T-helper 9 cell (primary cell): ENCODE results near the gene LRRC9.
"Not testable (repeated sequence)": the region's sequence is repeated elsewhere in the genome, so short reads cannot be mapped to it uniquely, and the experiment has no call there.

ENCODE experiments used
- DNase-seq: peaks from one replicate; pipeline ENCODE4 v3.0.0-alpha.2; 2020
- total RNA-seq, 2 donors: gene quantifications; one replicate each; lab custom pipeline; 2026; lab: John Stamatoyannopoulos, UW

LRRC9 gene
- 0 reads per million in 2 donors for total RNA-seq

DNA sequence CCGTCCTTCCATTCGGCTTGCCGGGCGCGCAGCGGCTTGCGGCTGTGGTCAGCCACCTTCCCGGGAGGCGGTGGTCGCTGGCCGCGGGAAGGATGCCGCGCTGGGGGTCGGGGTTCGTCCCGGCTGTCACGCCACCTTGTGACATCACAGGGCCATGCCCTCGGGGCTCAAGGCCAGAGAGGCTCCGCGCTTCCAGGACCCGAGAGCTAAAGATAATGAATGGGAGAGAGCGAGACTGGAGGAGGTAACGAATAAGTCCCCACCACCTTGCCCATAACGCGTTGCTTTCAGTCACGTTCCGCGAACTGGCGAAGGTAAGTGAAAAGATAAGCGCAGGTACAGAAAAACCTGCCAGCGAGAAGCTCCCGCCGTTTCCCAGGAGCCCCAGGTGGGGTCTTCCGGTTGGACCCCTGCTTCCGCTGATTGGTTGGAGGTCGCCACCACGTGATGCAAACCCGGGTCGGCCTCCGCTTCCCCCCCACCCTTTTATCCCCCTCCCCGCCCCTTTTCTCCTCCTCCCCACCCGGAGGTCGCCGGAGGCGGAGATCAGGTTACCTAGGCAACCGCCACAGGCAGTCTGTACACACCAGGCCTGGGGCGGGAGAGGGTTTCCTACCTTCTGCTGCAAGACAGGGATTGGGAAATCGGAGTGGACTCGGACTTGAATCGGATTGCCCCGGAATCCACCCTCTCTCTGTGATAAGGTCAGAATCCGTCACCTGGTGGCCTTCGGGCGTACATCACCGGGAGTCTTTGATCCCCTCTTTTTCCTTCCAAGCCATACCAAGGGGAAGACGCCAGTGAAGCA is at the start of gene LRRC9:
Gene LRRC9, plus strand, starts transcription at position 575 of the 808 bp plus-strand sequence.
- DNase-seq = peak; percentile 0

DNA sequence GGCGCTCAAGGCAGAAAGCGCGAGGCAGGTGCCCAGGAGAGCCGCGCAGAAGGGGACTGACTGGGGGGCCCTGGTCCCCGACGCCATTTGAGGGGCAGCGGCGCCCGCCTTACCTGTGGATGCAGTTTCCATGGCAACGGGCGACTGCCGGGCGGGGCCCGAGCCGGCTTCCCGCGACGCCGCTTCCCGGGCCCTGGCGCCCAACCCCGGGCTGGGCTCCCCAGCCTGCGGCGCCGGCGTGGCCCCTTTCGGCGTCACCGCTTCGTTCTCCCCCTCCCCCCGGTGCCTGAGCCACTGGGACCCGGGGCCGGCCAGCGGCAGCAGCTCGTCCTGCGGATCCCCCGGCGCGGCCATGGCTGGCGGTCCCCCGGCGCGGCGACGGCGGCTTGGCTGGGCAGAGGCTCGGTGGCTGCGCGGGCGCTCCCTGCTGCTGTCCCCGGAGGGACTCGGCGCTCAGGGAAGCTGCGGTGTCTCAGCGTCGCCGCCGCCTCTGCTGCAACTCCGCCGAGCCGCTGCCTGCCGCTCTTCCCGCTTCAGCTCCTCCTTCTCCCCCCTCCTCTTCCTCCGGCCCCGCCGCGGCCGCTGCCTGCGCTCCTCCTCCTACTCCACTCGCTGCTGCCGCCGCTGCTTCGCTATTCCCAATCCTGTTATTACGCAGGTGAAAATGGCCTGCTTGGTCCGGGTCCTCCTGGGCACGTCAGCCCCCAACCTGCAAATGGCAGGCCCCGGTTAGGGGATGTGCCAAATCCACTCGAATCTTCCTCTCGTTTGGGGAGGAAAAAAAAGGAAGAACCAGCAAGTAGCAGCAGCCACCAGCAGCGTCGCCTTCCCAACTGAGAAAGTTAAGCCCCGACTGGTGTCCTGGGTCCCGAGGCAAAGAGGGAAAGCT is 49.4 kb upstream of the LRRC9 start, which contains the start of gene RTN1:
Gene RTN1, minus strand, starts transcription at position 500 of the 889 bp plus-strand sequence. Its CDS starts 146 bp downstream, at position 354.
- DNase-seq = no peak

DNA sequence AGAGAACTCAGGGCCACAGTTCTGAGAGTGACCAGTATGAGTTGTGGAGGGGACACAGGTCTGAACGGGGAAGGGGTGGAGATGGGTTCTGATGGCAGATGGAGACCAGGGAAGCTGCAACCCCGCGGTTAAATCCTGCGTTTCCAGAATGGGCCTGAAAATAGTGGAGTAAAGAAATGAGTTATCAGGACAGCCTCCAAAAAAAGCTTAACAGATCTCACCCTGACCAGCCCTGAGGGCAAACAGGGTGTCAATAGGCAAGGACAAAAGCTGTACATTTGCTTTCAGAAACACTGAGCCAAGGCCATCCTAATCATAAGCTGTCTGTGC is 48.8 kb upstream of the LRRC9 start:
- DNase-seq = no peak

DNA sequence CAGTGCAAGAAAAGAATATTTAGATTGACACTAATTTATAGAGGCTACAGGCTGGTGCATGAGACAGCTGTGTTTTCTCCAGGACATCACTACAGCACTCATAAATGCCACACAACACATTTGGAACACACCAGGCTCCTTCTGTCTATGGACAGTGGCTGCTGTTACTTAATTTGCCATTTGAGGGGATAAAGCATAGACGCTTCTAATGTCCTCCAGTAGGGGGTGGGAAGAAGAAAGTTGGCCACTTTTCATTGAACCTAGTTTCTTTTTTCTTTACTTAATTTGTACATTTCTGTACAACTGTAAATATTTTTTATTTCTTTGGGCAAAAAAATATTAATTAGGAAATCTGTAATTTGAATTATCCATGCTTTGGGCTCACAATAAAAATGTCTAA is 37.0 kb upstream of the LRRC9 start:
- no peak for DNase-seq

DNA sequence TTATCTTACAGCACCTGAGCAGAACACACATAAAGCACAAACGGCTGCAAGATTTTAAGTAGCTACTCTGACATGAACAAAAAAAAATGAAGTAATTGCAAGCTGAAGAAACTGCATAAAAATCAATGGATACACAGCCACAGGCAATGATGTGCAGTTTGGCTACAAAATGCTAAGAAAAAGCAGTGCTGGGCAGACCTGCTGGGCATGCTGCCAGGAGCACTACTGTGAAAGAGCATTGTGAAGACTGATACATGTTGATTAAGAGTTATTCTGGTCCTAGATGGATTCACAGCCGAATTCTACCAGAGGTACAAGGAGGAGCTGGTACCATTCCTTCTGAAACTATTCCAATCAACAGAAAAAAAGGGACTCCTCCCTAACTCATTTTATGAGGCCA is 29.3 kb upstream of the LRRC9 start:
- DNase-seq = no peak

DNA sequence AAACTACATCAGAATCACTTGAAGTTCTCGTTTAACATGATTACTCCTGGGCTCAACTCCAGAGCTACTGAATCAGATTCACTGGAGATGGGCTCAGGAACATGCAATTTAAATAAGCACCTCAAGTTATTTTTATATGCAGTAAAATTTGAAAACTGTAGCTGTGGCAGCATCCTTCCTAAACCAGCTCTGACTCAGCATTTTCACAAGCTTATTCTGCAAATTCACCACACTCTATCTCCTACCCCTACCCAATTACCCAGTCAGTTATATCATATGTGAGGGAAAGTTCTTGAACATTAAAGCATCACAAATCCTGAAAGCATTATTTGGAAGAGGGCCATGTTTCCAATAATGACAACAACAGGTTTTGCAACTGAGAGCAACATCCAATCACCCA is 24.2 kb upstream of the LRRC9 start:
- DNase-seq = no peak

DNA sequence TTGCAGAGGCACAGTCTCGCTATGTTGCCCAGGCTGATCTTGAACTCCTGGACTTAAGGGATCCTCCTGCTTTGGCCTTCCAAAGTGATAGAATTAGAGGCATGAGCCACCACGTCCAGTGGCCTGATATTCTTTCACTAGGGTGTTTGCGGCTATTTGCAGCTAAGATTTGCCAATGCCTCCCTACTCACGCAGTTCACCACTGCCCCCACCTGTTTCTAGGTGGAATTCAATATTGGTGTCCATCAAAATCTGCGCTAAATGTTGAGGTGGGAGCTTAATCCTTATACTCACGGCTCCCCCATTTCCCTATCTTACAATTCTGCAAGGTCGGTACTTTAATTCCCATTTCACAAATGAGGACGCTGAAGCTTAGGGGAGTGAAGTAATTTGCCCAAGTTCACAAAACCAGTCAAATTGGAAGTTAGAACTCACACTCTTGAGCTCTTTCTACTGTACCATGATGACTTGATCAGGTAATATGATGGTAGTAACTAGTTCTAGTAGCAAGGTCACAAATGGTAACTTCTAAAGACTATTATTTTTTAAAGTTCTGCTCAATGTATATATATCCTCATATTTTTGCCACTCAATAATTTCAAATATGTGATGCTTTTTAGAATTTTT is 22.1 kb upstream of the LRRC9 start:
- no peak for DNase-seq

DNA sequence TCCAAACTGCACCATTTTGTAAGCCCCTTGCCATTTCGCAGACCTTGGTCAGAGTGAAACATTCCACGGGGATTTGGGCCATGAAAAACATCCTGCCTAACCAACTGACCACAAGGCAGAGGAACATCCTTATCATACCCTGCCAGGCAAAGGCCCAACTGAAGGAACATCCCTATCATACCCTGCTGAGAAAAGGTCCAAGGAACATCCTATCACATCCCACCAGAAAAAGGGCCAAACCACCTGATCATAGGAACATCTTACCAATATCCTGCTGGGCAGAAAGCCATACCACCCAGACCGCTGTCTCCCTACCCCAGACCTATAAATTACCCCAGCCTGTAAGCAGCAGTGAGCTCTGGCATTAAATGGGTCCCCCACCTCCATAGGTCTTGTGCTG is 19.4 kb upstream of the LRRC9 start:
- DNase-seq = no peak

DNA sequence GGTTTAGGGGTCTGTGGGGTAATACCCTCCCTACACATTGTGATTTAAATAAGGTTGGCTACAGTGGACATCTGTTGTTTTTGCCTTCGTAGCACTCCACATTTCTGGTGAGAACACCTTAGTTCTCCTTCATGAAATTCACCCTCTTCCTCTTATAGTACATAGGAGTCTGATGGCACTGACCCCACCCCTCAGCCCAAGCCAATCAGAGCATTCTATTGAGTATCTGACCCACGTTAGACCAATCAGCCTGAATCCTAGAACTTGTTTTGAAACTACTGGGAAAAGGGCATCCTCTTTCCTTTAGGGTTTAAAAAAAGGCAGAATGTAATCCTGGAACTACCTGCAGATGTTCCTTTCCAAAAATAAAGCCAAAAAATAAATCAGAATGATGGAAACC is 15.8 kb upstream of the LRRC9 start:
- DNase-seq = no peak

DNA sequence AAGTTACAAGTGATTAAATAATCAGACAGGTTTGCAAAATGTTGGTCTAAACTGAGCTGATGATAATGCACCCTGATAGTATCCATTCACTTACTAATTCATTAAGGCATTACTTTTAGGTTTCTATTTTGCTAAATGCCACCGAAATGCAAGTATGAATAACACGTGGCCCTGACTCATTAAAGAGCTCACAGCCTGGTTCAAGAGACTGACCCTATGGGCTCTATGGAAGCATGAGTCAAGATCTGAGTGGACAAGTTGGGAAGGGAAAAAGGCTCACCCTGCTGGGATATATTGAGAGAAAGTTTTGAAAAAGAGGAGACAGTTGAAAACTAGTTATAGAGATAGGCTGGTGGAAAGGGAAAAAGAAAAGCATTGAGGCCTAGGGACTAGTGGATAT is 14.8 kb upstream of the LRRC9 start:
- no peak for DNase-seq

DNA sequence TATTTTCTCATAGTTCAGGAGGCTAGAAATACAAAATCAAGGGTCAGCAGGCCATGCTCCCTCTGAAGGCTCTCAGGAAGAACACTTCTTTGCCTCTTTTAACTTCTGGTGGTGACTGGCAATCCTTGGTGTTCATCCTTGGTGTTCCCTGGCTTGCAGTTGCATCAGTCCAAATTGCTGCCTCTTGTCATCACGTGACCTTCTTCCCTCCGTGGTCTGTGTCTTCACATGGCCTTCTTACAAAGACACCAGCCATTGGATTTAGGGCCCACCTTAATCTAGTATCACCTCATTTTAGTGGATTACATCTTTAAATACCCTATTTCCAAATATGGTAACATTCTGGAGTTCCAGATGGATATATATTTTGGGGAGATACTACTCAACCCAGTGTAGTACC is 7.5 kb upstream of the LRRC9 start:
- no peak for DNase-seq

DNA sequence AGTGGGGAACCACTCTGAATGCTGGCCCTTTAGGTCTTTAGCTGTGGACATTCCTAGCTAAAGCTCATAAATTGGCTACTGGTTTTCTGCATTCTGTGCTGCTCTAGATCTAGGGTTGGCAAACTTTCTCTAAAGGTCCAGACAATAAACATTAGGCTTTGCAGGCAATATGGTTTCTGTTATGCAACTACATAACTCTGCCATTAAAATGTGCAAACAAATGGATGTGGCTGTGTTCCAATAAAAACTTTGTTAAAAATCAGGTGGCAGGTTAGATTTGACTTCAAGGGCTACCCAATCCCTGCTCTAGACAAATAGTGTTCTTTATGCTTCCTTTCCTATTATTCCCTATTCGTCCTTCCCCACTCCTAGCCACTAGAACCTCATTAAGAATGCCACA is 6.8 kb upstream of the LRRC9 start:
- no peak for DNase-seq

DNA sequence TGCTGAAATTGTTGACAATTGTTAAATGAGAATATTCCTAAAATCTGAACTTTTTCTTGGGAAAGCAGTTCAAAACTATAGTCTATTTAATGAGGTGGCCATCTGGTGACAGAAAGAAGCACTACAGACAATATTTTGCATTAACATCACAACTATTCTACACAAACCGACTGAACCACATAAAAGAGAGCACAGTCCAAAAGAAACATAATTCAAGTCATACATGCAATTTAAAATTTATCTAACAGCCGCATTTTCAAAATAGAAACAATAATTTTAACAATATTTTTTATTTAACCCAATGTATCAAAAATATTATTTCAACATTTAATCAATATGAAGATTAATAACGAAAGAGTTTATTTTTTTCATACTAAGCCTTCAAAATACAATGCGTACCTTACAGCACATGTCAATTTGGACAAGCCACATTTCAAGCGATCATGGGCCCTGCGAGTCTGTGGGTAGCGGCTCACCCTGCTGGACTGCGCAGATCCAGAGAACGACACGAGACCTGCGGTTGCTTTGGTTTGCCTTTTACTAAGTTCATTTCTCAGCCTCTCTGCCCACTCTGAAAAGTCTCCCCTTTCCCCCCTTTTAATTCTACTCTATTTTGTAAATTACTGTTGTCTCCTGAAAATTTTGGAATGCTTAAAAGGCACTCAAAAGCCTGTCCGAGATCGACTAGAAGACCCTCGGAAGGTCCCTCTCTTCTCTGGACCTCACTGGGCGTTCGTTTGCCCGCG is 947 bp upstream of the LRRC9 start:
- no peak for DNase-seq

DNA sequence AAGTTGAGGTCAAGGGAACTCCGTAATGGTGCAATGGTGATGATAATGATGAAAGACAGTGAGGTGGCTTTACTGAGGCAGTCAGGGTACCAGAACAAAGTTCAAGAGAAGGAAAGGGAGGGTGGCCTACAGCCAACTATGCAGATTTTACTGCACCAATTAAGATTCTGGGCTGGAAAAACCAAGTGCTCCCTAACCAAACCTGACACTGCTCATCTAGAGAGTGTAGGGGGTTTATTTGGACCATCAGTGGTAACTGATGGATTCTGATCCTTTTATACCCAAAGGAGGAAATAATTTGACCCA is 387 bp downstream of the LRRC9 start:
- DNase-seq = no peak

DNA sequence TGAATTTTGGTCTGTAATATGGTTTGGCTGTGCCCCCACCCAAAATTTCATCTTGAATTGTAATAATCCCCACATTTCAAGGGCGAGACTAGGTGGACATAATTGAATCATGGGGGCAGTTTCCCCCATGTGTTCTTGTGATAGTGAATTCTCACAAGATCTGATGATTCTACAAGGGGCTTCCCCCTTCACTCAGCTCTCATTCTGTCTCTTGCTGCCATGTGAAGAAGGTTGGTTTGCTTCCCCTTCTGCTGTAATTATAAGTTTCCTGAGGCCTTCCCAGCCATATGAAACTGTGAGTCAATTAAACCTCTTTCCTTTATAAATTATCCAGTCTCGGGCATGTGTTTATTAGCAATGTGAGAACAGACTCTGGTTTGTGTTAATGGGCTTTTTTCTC is 5.9 kb downstream of the LRRC9 start:
- DNase-seq = no peak

DNA sequence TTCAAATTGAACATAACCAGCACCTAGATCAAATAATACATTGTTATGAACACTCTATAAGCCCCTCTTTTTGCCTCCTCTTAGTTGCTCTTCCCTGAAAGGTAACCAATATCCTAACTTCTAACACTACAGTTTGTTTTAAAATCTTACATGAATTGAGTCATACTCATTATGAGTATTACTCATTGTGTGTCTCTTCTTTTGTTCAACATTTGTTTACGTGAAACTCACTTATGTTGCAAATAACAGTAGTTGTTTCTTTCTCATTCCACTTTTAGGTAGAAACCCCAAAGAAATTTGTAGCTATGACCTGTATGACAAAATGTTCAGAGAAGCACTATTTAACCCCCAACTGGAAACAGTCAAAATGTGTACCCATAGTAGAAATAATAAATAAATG is 6.6 kb downstream of the LRRC9 start:
- DNase-seq = no peak

DNA sequence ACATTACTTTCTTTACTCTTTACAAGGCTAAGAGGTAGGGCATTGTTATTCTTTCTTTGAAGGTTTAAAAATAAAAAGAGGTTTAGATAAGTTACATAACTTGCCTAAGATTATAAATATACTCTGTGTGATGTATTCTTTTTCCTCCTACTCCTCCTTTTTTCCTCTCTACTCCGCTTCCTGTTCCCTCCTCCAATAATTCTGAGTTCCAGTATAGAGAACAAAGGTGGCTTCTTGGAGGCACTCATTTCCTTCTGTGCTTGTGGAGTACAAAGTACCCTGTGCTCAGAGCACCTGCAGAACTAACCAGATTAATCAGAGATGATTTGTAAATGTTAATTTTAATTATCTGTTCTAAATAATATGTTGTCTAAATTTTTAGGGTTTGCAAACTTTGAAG is 11.3 kb downstream of the LRRC9 start:
- no peak for DNase-seq

DNA sequence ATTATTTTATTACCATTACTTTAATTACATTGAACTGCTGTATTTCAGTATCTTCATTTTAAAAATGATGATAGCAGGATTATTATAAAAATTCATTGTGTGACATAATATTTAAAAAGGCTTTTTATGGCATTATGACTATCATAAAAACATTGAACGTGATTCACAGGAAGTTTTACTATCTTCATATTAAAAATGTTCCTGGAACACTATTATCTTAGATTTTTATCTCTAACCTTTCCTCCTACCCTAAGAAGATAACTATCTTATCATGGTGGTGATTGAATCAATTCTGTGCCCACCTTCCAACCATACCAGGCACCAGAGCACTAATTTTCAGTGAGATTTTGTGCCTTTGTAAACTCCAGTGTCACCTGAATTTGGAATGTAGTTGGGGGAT is 16.2 kb downstream of the LRRC9 start:
- no peak for DNase-seq

DNA sequence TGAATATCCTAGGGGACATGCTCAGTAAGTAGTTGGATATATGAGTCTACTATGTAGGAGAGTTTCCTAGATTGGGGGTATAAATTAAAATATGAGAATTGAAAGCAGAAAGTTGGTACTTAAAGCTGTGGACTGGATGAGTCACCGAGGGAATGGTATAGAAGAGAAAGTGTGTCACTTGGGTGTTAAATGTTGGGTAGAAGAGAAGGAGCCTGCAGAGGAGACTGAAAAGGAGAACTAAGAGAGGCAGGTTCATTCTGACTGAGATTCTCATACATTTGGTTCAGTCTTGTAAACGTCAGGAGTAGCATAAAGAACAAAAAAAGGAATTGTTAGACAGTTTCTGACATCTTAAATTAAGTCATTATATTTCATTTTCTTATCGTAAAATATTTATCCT is 19.9 kb downstream of the LRRC9 start:
- no peak for DNase-seq

DNA sequence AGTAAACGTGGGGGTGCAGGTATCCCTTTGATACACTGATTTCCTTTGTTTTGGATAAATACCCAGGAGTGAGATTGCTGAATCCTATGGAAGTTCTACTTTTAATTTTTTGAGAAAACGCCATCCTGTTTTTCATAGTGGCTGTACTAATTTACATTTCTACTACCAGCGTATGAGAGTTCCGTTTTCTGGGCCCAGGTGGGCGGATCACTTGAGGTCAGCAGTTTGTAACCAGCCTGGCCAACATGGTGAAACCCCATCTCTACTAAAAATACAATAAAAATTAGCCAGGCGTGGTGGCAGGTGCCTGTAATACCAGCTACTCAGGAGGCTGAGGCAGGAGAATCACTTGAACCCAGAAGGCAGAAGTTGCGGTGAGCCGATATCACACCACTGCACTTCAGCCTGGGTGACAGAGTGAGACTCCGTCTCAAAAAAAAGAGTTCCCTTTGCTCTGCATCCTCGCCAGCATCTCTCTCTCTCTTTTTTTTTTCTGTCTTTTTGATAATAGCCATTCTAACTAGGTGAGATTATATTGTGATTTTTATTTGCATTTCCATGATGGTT is 22.4 kb downstream of the LRRC9 start:
- DNase-seq = not testable (repeated sequence)

DNA sequence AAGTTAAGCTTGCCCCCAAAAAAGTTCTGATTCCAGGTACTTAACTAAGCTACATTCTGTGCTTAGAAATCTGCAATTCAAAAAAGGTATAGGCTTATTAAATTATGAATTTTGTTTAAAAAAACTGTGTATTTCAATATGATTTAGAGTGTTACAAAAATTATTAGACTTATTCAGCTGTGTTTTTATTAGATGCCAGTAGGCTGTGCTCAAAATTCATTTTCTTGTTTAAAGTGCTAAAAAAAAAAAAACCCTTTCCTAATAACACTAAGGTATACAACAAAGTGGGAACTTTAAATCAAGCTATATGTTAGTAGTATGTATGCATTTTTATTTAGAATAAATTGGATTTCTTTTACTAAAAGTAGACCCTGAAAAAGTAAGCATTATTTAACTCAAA is 25.0 kb downstream of the LRRC9 start:
- DNase-seq = no peak

DNA sequence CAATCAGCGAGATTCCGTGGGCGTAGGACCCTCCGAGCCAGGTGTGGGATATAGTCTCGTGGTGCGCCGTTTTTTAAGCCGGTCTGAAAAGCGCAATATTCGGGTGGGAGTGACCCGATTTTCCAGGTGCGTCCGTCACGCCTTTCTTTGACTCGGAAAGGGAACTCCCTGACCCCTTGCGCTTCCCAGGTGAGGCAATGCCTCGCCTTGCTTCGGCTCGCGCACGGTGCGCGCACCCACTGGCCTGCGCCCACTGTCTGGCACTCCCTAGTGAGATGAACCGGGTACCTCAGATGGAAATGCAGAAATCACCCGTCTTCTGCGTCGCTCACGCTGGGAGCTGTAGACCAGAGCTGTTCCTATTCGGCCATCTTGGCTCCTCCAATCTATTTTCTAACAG is 32.2 kb downstream of the LRRC9 start:
- DNase-seq = not testable (repeated sequence)

DNA sequence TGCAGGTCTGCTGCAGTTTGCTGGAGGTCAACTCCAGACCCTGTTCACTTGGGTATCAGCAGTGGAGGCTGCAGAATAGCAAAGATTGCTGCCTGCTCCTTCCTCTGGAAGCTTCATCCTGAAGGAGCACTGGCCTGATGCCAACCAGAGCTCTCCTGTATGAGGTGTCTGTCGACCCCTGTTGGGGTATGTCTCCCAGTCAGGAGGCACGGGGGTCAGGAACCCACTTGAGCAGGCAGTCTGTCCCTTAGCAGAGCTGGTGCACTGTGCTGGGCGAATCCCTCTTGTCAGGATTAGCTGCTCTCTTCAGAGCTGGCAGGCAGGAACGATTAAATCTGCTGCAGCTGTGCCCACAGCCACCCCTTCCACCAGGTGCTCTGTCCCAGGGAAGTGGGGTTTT is 37.9 kb downstream of the LRRC9 start:
- DNase-seq = not testable (repeated sequence)
